22Rv1 (cell line): ENCODE data around the gene ACOX3.

Source experiments
- CTCF ChIP-seq: fragments of 450-650 bp; IDR thresholded peaks from 2 replicates; pipeline ENCODE4 v1.5.1; 2017; ENCODE audit warnings: mild to moderate bottlenecking
- ZFX ChIP-seq: fragments of 450-650 bp; IDR thresholded peaks from 2 replicates; pipeline ENCODE4 v1.6.1; 2017; ENCODE audit warnings: antibody characterized with exemption, borderline replicate concordance

DNA sequence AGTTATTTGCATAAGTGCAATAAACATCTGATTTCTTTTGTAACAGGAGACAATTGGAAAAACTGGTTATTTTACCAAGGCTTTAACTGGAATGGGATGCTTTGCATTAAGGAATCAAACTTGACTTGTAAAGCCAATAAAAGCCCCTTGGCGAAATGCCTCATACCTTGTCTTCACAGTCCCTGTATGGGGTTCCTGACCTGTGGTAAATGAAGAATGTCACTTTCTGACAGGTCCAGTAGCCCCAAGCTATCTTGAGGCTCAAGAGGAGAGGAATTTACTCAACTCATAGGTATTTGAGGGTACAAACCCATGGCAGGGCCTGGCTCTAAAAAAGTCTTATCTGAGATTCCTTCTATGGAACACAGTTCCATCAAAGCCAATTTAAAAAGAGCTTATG lies 78.0 kb downstream of the ACOX3 start:
- TF ChIP-seq CTCF, result no peak
- TF ChIP-seq ZFX, result no peak
